ENCODE data around the gene SPON2. TPM values are rescaled to one million over a fixed set of nuclear protein-coding genes. Genes with fewer than 3 reads are reported as not detected.

The SPON2 gene
- total RNA-seq, 1 donor from 2014 or later, result 22.6 TPM

GRCh38 chr4:1178300-1179088 lies 6.1 kb upstream of the SPON2 start:
- no peak for ATAC-seq
- peak; percentile 40 for DNase-seq (ENCODE audit: missing footprints)
- intact Hi-C loops (cut with DNase I), result no loop called here

- intact Hi-C loops (cut with DNase I), result no loop called here
- peak; percentile 60 for DNase-seq (ENCODE audit: missing footprints)
- peak; percentile 64 for ATAC-seq
These were observed 5.1 kb upstream of the SPON2 start for GRCh38 chr4:1177274-1178141.

GRCh38 chr4:1176398-1177273 lies 4.3 kb upstream of the SPON2 start:
- DNase-seq (ENCODE audit: missing footprints), result peak; percentile 49
- no peak for ATAC-seq
- intact Hi-C loops (cut with DNase I), result no loop called here

GRCh38 chr4:1175635-1176229 lies 3.3 kb upstream of the SPON2 start:
- DNase-seq (ENCODE audit: missing footprints), result no peak
- intact Hi-C loops (cut with DNase I), result no loop called here
- ATAC-seq, result no peak

GRCh38 chr4:1174941-1175634 lies 2.7 kb upstream of the SPON2 start:
- ATAC-seq (no peak), DNase-seq (ENCODE audit: missing footprints) (peak; percentile 51)
- intact Hi-C loops (cut with DNase I), result loop anchor here (5.0 kb wide), 1 partner anchor 32 kb away; no protein-coding TSS in a partner anchor

- peak; percentile 62 for DNase-seq (ENCODE audit: missing footprints)
- intact Hi-C loops (cut with DNase I), result loop anchor here (5.0 kb wide), 1 partner anchor 34 kb away; no protein-coding TSS in a partner anchor
These were observed 781 bp upstream of the SPON2 start for GRCh38 chr4:1172971-1173757.

GRCh38 chr4:1171311-1172227 lies 814 bp downstream of the SPON2 start:
- no peak for ATAC-seq
- DNase-seq (ENCODE audit: missing footprints), result no peak
- intact Hi-C loops (cut with DNase I), result loop anchor here (5.0 kb wide), 1 partner anchor 36 kb away; no protein-coding TSS in a partner anchor

More at GRCh38 chr4:1172971-1173757, 781 bp upstream of the SPON2 start:
- peak; percentile 66 for ATAC-seq

- intact Hi-C loops (cut with DNase I), result loop anchor here (5.0 kb wide), 1 partner anchor 36 kb away; no protein-coding TSS in a partner anchor
- no peak for DNase-seq (ENCODE audit: missing footprints)
- no peak for ATAC-seq
These were observed 1.4 kb downstream of the SPON2 start for GRCh38 chr4:1170976-1171310.

GRCh38 chr4:1170156-1170975 lies 2.0 kb downstream of the SPON2 start:
- DNase-seq (ENCODE audit: missing footprints), result no peak
- ATAC-seq, result no peak
- intact Hi-C loops (cut with DNase I), result loop anchor here (5.0 kb wide), 1 partner anchor 37 kb away; no protein-coding TSS in a partner anchor

- intact Hi-C loops (cut with DNase I), result loop anchor here (5.0 kb wide), 2 partner anchors 38 to 63 kb away; no protein-coding TSS in a partner anchor
- DNase-seq (ENCODE audit: missing footprints) (no peak), ATAC-seq (no peak)
These were observed 2.7 kb downstream of the SPON2 start for GRCh38 chr4:1169691-1170096.

GRCh38 chr4:1169171-1169671 lies 3.2 kb downstream of the SPON2 start:
- DNase-seq (ENCODE audit: missing footprints), result no peak
- ATAC-seq, result no peak

GRCh38 chr4:1168191-1169101 lies 3.9 kb downstream of the SPON2 start:
- ATAC-seq (no peak), DNase-seq (ENCODE audit: missing footprints) (no peak)
- intact Hi-C loops (cut with DNase I), result loop anchor here (5.0 kb wide), 1 partner anchor 64 kb away; no protein-coding TSS in a partner anchor

More at GRCh38 chr4:1169171-1169671, 3.2 kb downstream of the SPON2 start:
- intact Hi-C loops (cut with DNase I), result loop anchor here (5.0 kb wide), 1 partner anchor 63 kb away; no protein-coding TSS in a partner anchor

- intact Hi-C loops (cut with DNase I), result loop anchor here (1.0 to 5.0 kb wide), 3 partner anchors 65 to 101 kb away; partner anchors contain the start of gene CTBP1
- ATAC-seq (peak; percentile 84), DNase-seq (ENCODE audit: missing footprints) (peak; percentile 92)
These were observed 5.0 kb downstream of the SPON2 start for GRCh38 chr4:1167244-1167949.
